Activated naive CD4-positive, alpha-beta T cell treated with anti-CD3 and anti-CD28 coated beads, Interleukin-2, amount 50 U/mL, for 16 hours (primary cell): ENCODE data around the gene SV2C.

Source experiments
- DNase-seq: peaks from one replicate; pipeline ENCODE4 v3.0.0-alpha.2; 2020

SV2C gene

DNA sequence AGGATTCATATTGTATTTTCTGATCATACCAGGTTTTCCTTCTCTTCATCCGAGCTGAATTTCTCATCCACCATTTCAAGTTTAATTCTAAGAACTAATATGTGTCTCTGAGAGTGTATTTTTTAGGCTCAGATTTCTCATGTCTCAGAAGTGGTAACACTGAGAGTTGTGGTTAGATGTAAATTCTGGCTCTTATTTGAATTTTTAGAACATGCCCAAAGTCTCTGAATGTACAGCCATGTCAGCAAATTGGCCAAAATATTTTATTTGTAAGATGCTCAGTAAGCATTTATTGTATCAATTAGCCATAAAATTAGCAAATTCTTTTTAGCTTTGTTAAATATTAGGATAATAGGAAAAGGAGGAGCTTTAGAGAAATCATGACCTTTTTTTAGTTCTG is 16.6 kb downstream of the SV2C start:
- DNase-seq = no peak

DNA sequence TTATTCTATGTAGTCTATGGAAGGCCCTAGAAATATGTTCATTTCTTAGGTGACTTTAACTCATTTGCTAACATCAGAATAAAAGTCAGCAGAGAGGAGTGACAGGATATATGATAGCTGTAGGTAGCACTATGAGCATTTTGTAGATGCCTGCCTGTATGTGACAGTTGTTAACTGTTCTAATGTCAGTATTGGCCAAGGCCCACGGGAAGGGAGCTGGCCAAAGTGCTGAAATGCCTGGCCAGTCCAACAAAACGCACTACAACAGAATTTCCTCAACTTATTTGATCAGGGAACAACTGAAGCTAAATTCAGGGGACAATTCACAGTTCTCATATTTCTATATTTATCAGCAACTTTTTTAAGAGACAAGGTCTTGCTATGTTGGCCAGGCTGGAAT is 20.8 kb downstream of the SV2C start:
- peak; percentile 16 for DNase-seq

DNA sequence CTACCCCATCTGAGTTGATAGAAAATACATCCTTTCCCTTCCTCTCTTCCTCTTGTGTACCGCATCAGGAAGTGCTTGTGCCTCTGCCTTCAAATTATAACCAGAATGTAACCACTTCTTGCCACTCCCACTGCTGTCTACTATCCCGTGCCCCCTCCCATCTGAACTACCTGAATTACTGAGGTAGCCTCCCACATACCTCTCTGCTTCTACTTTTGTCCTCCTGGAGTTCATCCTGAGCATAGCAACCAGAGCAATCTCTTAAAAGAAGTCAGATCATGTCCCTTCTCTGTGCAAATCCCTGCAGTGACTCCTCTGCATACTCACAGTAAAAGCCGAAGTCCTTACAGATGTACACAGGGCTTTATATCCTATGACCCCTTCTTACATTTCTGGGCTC is 23.0 kb downstream of the SV2C start:
- DNase-seq = no peak

- DNase-seq = no peak
Observed at GRCh38 chr5:76111477-76112174, 28.4 kb downstream of the SV2C start.

GRCh38 chr5:76113103-76113502 is 29.9 kb downstream of the SV2C start:
- no peak for DNase-seq

DNA sequence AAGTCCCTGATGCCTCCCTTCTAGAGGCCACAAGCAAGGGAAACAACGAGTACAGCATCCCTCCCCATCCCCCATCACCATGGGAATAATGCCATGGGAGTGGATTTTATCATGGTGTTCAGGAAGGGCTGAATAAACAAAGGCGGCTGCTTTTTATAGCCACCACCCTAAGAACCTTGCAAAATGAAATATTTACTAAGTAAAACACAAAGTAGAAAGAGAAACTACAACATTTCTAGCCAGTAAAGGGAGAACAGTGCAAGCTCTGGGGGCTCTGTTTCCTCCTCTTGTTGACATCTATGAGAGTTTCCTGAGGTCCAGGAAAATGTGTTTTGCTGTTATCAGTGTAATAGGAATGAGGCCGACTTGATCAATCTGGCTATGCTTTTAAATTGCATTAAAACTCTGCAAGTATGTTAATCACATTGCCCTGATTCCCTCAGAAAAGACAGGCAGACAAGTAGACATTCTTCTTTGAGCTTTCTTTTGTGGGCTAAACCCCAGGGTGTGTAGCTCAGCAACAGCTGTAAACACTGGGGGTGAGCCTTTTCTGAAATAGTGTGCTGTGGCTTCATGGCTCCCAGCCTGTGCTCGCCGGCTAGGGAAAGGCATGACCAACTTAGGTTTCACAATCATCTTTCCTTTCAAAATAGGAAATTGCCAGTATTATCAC is 31.1 kb downstream of the SV2C start:
- no peak for DNase-seq

DNA sequence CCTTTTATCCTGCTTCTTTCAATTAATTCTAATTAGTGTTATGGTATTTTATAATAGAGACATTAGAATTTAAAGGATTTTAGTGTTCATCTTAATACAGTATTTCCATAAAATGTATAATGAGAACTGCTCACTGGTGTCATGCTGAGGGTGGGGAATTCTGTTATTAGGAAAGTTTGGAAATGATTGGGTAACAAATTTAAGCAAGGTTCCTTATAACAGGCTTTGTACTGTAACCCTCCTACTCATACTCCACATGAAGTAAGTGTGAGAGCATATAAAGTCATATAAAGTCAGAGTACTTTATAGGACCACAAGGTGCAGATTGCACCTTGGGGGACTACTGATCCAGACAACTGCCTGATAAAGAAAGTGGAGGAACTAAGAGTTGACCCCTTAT is 42.2 kb downstream of the SV2C start:
- no peak for DNase-seq

DNA sequence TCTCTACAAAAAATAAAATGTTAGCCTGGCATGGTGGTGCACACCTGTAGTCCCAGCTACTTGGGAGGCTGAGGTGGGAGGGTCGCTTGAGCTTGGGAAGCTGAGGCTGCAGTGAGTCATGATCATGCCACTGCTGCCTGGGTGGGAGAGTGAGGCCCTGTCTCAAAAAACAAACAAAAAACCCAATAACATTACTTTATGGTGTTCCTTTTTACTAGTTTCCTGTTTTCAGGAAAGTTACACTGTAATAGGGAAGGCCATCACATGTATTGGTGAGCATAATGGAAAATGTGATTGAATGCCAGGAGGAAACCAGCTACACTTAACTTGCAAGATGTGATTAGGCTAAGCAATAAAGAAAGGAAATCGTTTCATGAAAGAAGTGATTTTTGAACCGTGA is 42.7 kb downstream of the SV2C start:
- DNase-seq = no peak

DNA sequence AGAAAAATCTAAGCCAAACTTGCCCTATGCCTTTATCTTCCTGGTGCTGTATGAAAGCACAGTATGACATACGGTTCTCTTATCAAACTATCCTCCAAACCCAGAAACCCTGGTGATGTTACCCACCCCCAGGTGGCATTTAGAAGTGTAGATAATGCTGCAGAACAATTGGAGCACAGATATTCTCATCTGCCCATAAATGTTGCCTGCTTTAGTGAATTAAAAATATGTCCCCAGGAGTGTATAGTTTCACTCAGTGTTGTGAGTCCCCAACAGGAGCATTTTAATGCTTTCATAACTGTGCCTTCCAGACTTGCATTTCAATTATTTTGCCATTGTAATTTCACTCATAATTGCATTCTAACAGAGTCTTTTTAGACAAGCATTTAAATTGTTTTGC is 50.8 kb downstream of the SV2C start:
- DNase-seq = no peak

DNA sequence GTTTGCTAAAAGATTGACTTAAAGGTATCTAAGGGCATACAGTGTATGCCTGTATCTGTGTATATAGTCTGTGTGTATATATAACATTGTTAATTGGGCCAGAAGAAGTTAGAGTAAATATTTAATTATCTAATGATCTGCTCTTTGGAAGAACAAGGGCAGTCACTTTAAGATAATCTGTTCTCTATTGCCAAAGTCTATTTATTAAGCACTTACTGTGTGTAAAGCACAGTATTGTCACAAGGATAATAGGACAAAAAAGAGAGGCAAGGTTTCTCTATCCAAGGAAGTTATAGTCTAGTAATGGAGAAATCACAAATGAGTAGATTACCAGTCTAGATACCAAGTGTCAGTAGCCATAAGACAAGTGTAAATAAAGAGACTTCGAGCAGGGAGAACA is 51.5 kb downstream of the SV2C start:
- no peak for DNase-seq

DNA sequence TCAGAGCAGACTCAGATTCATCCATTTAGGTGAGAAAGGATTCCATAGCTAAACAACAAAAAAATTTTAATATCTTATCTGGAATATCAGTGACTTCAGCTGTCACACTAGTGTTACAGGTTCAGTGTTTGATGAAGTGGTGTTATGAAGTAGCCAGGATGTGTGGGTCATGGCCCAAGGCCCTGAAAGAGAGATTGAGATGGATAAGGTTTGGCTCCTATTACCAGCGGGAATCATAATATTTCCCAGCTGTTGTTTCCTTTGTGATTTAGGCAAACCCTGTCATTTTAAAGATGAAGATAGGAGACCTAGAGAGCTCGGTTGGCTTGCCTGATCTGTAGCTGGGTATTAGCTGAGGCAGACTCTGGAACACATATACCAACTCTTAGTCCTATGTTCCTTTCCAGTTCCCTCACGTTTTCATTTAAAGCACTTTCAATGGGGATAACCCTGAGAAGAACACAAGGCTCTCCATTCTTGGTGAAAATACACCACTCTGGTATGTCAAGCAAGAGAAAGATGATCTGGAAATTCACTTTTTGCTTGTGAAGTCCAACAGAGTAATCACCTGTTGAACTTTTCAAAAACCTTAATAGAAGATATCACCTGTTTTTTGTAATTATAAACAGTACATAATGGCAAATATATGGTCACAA is 54.8 kb downstream of the SV2C start:
- no peak for DNase-seq

DNA sequence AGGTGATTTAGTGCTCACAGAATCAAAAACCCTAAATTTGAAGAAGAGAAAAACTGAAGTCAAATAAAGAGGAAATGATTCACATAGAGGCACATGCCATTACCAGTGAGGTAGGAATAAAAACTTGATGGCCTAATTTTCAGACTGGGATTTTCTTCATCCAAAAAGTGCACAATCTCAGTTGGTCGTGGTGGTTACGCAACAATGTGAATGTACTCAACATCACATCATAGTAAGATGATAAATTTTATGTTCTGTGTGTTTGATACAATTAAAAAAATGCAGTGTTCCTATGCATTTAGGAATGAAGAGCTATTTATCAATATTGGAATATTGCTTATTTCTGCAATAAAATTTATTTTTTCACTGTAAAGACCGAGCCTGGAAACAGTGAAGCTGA is 60.7 kb downstream of the SV2C start:
- no peak for DNase-seq

DNA sequence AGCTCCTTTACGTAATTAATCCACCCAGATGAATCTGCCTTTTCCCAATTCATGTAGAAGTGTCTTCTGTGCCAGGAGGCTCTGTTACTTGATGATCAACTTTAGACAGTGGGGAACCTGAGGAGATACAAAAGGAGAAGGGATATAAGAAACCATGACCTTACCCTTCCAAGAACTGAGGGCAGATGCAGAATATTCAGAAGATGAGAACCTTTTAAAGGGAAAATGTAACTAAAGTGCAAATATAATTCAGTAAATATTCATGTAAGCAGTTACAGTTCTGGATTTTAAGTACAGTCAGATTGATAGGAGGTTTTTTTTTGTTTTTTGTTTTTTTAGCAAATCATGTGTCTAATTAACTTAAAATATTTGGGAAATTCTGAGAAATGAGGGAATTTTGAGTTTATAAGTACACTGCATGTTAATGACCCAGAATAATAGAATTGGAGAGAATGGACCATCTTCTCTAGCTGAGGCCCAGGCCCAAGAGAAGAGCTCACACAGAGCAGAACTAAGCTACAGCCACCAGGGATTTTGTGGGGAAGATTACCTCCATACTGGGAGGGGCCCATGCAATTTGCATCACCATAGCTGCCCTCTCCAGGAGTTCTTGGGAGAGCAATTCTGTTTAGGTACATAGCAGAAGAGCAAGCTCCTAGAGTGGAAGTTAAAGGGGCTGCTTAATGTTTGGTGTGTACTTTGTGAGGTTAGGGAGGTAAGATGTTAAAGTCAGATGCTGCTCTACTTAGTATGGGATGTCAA is 61.5 kb downstream of the SV2C start:
- no peak for DNase-seq

DNA sequence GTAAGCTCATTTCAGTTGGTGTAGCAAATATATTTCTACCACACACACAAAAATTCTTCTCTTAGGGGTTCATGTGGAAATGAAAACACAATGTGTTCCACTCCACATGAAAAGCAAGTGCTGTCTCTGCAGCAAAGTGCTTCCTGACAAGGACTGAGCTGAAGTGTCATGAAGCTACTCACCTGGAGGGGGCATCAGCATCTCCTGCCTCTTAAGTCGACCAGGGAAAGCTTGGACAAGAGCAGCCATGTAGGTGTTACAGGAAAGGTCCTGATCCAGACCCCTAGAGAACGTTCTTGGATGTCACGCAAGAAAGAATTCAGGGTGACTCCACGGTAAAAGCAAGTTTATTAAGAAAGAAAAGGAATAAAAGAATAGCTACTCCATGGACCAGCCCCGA is 62.8 kb downstream of the SV2C start:
- no peak for DNase-seq

DNA sequence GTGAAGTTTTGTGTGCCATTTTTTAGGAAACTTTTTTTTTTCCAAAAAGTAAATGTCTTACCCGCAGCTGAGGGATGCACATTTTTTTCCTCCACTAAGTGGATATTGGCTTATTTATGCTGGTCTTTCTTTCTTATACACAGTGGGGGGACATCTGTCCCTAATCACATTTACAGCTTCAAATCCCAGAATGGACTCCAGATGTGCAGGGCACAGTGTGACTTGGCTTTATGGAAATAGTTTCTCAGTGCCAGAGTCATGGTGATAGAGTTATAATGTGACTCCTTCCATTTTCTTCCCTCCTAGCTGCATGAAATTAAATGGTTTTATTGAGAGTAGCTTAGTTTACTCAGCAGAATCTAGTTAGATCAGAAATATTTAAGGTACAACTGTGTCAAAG is 66.5 kb downstream of the SV2C start:
- DNase-seq = no peak

GRCh38 chr5:76152161-76152560 is 69.0 kb downstream of the SV2C start:
- no peak for DNase-seq

DNA sequence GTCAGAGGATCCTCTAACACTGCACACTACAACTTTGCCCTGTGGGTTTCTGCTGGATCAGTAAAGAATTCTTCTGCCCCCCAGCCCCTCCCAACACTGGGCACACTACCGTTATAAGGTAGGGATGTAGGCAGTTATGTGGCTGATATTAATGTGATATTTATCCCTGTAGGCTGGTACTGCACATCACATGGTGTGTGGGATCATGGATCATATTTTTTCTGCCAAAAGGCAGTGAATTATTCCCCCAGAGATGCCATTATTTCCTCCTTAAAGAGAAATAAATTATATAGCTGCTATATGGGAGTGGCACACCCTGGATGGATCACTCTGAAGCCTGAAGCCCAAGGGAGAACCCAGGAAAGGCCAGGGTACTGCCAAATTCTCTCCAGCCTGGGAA is 69.5 kb downstream of the SV2C start:
- DNase-seq = no peak

GRCh38 chr5:76153271-76153670 is 70.1 kb downstream of the SV2C start:
- no peak for DNase-seq

- DNase-seq = no peak
Observed at GRCh38 chr5:76154009-76154690, 71.0 kb downstream of the SV2C start.

GRCh38 chr5:76155536-76155935 is 72.4 kb downstream of the SV2C start:
- DNase-seq = no peak

GRCh38 chr5:76162335-76162734 is 79.2 kb downstream of the SV2C start:
- no peak for DNase-seq

DNA sequence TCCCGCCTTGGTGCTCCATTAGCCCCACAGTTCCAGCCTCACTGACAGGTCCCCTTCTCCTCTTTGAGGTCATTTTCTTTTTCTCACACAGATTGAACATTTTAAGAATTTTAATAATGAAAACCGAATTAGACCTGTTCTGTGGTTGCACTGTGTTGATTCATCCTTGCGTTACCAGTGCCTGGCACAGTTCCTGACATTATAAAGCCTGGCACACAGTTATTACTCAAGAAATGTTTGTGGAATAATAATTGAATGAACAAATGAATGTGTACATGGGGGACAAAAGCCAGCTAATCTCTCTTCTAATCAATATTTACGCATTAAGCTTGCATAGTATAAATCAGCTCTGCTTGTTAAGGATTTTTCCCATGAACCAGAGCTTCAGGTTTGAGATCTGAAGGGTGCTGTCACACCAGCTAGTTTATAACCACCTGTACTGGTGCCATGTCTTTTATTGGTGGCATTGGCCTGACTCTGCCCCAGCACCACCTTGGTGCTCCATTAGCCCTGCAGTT is 80.0 kb downstream of the SV2C start:
- DNase-seq = no peak

DNA sequence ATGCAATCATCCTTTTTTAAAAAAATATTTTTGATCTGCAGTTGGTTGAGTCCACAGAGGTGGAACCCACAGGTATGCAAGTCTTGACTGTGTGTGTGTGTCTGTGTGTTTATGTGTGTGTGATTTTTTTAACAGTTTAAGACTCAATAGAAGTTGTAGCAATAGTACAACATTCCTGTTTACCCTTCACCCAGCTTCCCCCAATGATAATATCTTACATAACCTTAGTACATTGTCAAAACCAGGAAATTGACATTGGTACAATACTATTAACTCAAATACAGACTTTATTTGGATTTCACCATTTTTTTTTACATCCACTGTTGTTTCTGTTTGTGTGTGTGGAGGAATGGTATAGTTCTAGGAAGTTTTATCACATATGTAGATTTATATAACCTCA is 81.8 kb downstream of the SV2C start:
- no peak for DNase-seq
